Calu3 (cell line): Measurements from ENCODE around the gene TSPAN7. TPM values are rescaled to one million over a fixed set of nuclear protein-coding genes. Genes with fewer than 3 reads are reported as not detected.
A peak's percentile ranks its signal among the peaks of the same experiment; 100 is the strongest.

Source experiments
- Bru-seq: library from RNA; stranded (reverse); fragments of 400-500 nt; gene quantifications from one replicate; lab custom pipeline; 2021; lab: Mats Ljungman, UMichigan
- BruChase-seq, 2 experiments: library from RNA; stranded (reverse); fragments of 400-500 nt; gene quantifications; one replicate each; lab custom pipeline; 2021; lab: Mats Ljungman, UMichigan
- BruUV-seq: library from RNA; stranded (reverse); fragments of 400-500 nt; replicated peaks from 2 replicates; lab custom pipeline; 2021; lab: Mats Ljungman, UMichigan
- CTCF ChIA-PET: fragments of 300-600 bp; sonication (Branson Sonifier 250); formaldehyde crosslinking; loops from one replicate; lab custom pipeline; 2022; ENCODE audit warnings: antibody characterized with exemption; lab: Charles Lee
- DNase-seq: peaks from one replicate; pipeline ENCODE4 v3.0.0; 2022
- H3K27ac Mint-ChIP-seq: one replicate; pipeline ENCODE4 v1.8.0; 2022; ENCODE audit warnings: mixed read lengths; ENCODE audit not compliant: unreplicated experiment
- H3K27me3 Mint-ChIP-seq: one replicate; pipeline ENCODE4 v1.8.0; 2022; ENCODE audit warnings: mixed read lengths; ENCODE audit not compliant: unreplicated experiment
- H3K36me3 Mint-ChIP-seq: one replicate; pipeline ENCODE4 v1.8.0; 2022; ENCODE audit warnings: mild to moderate bottlenecking, moderate library complexity, mixed read lengths; ENCODE audit not compliant: insufficient read depth, unreplicated experiment
- H3K4me1 Mint-ChIP-seq: one replicate; pipeline ENCODE4 v1.8.0; 2022; ENCODE audit warnings: mild to moderate bottlenecking, low read depth, mixed read lengths; ENCODE audit not compliant: unreplicated experiment
- H3K4me3 Mint-ChIP-seq: one replicate; pipeline ENCODE4 v1.8.0; 2022; ENCODE audit warnings: mild to moderate bottlenecking, low read depth, moderate library complexity, mixed read lengths; ENCODE audit not compliant: unreplicated experiment
- H3K9me3 Mint-ChIP-seq: one replicate; pipeline ENCODE4 v1.8.0; 2022; ENCODE audit warnings: low read depth, mixed read lengths; ENCODE audit not compliant: unreplicated experiment
- intact Hi-C: fragments of 100-400 bp; cut with micrococcal nuclease; formaldehyde crosslinking; loops from one replicate; pipeline ENCODE4 v1.10.0; 2022; ENCODE audit not compliant: unreplicated experiment
- long read RNA-seq: library from polyadenylated mRNA; stranded (forward); transcript quantifications from one replicate; pipeline ENCODE4 v2.0.0, GENCODE V29; 2022
- total RNA-seq: library from RNA; stranded (reverse); gene quantifications from 2 replicates; pipeline ENCODE4 v1.2.3, GENCODE V29; 2022
- TF ChIP-seq, protein P1 (sequence below): fragments of 200-600 bp; IDR thresholded peaks from one replicate; pipeline ENCODE4 v1.8.0; 2022; ENCODE audit warnings: antibody characterized with exemption; ENCODE audit not compliant: unreplicated experiment

The TSPAN7 gene, protein sequence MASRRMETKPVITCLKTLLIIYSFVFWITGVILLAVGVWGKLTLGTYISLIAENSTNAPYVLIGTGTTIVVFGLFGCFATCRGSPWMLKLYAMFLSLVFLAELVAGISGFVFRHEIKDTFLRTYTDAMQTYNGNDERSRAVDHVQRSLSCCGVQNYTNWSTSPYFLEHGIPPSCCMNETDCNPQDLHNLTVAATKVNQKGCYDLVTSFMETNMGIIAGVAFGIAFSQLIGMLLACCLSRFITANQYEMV
- total RNA-seq (0.21 and 0.47 TPM in 2 replicates), Bru-seq, nascent RNA (percentile 29 among the genes with signal in this experiment), BruChase-seq, experiment 1, labeled RNA remaining after a 6-hour chase (percentile 22 among the genes with signal in this experiment), BruChase-seq, experiment 2, labeled RNA remaining after a 2-hour chase (not detected)
- long read RNA-seq = 0 reads

DNA sequence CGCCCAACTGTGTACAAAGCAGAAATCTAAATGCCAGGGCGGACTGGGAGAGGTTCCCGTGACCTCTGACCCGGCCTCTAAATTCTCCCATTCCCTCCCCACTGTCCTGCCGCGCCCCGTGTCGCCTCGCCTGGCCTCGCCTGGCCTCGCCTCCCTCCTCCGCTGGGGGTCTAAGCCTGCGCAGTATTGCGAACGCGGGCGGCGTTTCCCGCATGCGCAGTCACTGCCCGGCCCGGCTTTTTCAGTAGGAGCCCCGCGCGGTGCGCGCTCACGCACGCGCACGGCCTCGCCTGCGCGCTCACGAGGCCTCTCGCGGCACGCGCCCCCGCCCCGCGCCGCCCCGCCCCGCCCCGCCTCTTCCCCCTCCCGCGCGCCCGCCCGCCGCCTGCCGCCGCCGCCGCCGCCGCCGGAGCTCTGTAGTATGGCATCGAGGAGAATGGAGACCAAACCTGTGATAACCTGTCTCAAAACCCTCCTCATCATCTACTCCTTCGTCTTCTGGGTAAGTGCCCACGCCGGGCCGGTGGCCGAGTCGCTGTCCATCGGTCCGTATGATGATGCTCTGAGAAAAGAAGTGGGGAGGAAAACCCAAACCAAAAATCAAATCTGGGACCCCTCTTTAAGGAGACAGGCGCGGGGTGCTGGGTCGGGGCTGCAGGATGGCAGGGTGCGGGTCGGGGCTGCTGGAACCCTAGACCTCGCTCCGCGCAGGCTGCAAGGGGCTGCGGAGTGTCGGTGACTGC is at the start of gene TSPAN7:
TSPAN7 (plus strand) TSS at position 417 of the 743 bp plus-strand sequence; CDS start at position 422, 5 bp downstream.
- Mint-ChIP-seq H3K4me1 (no peaks in the 10 kb centered on the region), H3K4me3 (peak within 1 kb of the TSS; percentile 71), H3K36me3 (peaks cover 6% of the 10 kb centered on the region), H3K9me3 (no peaks in the 10 kb centered on the region), H3K27me3 (peaks cover 28% of the 10 kb centered on the region), H3K27ac (no peak within 1 kb of the TSS)
- intact Hi-C loops = no loop called here
- BruUV-seq = no TSS peak
- CTCF ChIA-PET = no interaction called here
- peak; percentile 81 for DNase-seq
- TF ChIP-seq, protein P1, sequence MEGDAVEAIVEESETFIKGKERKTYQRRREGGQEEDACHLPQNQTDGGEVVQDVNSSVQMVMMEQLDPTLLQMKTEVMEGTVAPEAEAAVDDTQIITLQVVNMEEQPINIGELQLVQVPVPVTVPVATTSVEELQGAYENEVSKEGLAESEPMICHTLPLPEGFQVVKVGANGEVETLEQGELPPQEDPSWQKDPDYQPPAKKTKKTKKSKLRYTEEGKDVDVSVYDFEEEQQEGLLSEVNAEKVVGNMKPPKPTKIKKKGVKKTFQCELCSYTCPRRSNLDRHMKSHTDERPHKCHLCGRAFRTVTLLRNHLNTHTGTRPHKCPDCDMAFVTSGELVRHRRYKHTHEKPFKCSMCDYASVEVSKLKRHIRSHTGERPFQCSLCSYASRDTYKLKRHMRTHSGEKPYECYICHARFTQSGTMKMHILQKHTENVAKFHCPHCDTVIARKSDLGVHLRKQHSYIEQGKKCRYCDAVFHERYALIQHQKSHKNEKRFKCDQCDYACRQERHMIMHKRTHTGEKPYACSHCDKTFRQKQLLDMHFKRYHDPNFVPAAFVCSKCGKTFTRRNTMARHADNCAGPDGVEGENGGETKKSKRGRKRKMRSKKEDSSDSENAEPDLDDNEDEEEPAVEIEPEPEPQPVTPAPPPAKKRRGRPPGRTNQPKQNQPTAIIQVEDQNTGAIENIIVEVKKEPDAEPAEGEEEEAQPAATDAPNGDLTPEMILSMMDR = no peak

DNA sequence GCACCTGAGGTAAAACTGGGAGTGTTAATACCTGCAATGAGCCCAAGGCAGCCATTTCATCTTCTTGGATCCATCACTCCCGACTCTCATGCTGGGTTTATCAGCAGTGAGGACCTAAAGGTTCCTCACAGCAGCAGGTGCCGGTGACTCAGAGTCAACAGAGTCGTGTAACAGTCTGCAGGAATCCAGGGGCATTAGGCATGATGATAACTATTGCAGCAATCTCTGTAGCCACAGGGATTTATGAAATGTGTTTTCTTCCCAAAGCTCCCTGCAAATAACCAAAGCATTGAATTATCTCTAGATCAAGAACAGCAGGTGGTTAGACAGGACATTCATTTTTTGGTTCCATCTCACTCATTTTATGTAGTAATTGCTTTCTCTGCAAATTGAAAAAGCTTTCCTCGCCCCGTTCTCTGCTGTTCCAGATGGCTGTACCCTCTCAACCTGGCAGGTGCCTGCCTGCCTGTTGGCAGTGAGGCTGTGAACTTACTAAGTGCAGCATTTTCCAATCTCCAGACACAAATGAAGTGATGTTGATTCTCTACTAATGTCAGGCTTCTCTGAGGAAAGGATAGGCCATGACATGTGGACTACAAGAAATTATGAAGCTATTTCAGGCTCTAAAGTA is 48.1 kb upstream of the TSPAN7 start:
- Mint-ChIP-seq H3K27me3 (no peaks in the 10 kb centered on the region), H3K27ac (no peak overlapping the region), H3K9me3 (no peaks in the 10 kb centered on the region), H3K36me3 (no peaks in the 10 kb centered on the region), H3K4me1 (no peaks in the 10 kb centered on the region), H3K4me3 (no peak overlapping the region)
- CTCF ChIA-PET = no interaction called here
- no peak for DNase-seq
- intact Hi-C loops = no loop called here
- no TSS peak for BruUV-seq
- TF ChIP-seq, protein P1 = no peak

DNA sequence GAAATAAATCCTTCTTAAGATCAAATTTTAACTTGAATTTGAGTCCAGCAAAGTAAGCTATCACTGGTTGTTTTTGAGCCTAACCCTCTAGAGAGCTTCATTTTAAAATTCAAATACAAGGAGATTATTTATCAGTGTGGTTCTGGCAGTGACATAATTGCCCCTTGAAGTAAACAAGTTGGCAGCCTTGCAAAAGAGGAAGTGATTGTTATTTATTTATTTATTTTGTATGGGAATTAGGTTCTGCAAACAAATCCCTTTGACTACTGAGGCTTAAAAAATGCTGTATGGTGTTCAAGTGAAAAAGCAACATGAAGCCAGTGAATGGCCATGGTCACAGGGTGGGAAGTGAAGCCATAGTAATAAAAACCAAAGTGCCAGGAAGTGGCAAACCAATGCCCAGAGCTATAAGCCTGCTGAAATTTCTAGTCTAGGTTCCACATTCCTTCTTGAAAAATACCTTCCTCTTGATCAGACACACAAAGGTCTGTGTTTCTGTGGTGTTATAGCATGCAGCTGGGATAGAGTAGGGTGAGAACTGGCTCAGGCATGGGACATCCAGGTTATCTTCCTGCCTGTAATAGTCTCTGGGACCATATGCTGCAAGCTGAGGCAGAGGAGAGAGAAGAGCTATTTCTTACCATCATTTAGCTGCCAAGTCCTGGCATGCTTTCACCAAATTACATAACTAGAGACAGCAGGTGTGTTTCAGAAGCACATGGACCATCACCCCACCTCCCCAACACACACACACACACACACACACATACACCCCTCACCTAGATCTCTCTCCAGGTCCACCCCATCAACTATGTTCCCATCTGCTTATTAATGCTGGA is 47.1 kb upstream of the TSPAN7 start:
- no peak overlapping the region for H3K4me3 Mint-ChIP-seq
- no TSS peak for BruUV-seq
- H3K27me3 Mint-ChIP-seq = no peaks in the 10 kb centered on the region
- H3K36me3 Mint-ChIP-seq = no peaks in the 10 kb centered on the region
- intact Hi-C loops = no loop called here
- CTCF ChIA-PET = no interaction called here
- TF ChIP-seq, protein P1 = no peak
- no peaks in the 10 kb centered on the region for H3K9me3 Mint-ChIP-seq
- no peaks in the 10 kb centered on the region for H3K4me1 Mint-ChIP-seq
- no peak overlapping the region for H3K27ac Mint-ChIP-seq
- DNase-seq = no peak

DNA sequence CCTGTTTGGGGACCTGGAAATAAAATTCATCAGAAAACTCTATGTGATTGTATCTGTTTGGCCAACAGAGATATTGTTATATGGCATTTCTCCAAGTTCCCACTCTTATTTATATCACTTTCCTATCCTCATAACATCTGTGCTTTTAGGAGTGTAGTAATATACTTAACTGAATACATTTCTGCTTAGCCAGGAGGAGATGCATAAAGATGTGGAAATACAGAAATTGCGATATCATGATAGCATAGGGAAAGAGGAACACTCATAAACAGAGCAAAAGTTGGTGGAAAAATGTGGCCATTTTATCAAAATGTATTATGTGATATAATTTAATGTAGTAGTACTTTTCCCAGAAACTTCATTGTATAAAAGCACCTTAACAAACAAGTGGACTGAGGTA is 46.1 kb upstream of the TSPAN7 start:
- Mint-ChIP-seq H3K27me3 (no peaks in the 10 kb centered on the region), H3K9me3 (no peaks in the 10 kb centered on the region), H3K4me1 (no peaks in the 10 kb centered on the region), H3K4me3 (no peak overlapping the region), H3K36me3 (no peaks in the 10 kb centered on the region), H3K27ac (no peak overlapping the region)
- BruUV-seq = no TSS peak
- TF ChIP-seq, protein P1 = no peak
- intact Hi-C loops = no loop called here
- CTCF ChIA-PET = no interaction called here
- DNase-seq = no peak
